BJ (cell line): Measurements from ENCODE around the gene ACSS1. TPM values are rescaled to one million over a fixed set of nuclear protein-coding genes. Genes with fewer than 3 reads are reported as not detected.

Experiments used
- CTCF ChIA-PET: fragments of 350-600 bp; formaldehyde crosslinking; extraction: SDS; loops from one replicate; lab custom pipeline; 2021; ENCODE audit warnings: antibody characterized with exemption, inconsistent platforms; lab: Yijun Ruan, JAX
- POLR2A ChIA-PET: fragments of 300-600 bp; sonication (Branson Sonifier 250); formaldehyde crosslinking; extraction: SDS; loops from one replicate; lab custom pipeline; 2021; ENCODE audit warnings: antibody characterized with exemption; lab: Charles Lee
- DNase-seq: peaks from one replicate; pipeline ENCODE4 v3.0.0-alpha.2; 2011; ENCODE audit warnings: low read depth
- H3K27me3 ChIP-seq: 2 replicates; pipeline ENCODE4 v1.6.0; 2011; ENCODE audit warnings: low read length; ENCODE audit not compliant: control insufficient read depth, insufficient read depth
- H3K36me3 ChIP-seq: 2 replicates; pipeline ENCODE4 v1.5.1; 2011; ENCODE audit warnings: low read length; ENCODE audit not compliant: control insufficient read depth, insufficient read depth
- H3K4me3 ChIP-seq: 2 replicates; pipeline ENCODE4 v1.5.1; 2011; ENCODE audit warnings: low read depth, mild to moderate bottlenecking, control low read depth, low read length
- polyA plus RNA-seq: library from polyadenylated mRNA; depleted of rRNA; stranded (reverse); fragments of >200 nt; gene quantifications from 2 replicates; pipeline ENCODE4 v1.2.3, GENCODE V29; 2011
- TF ChIP-seq, protein P1 (sequence below): IDR thresholded peaks from 2 replicates; pipeline ENCODE4 v1.5.1; 2011; ENCODE audit warnings: low read depth, mild to moderate bottlenecking, control low read depth, inconsistent platforms, low read length, moderate library complexity; ENCODE audit not compliant: insufficient read depth

Gene ACSS1
- polyA plus RNA-seq, 1 experiment, result 6.3 TPM

- ChIA-PET CTCF (interaction anchor here (5.8 kb wide), 1 partner anchor 71 kb away, joined by 216 read pairs; no protein-coding TSS in a partner anchor), POLR2A (no interaction called here)
- H3K36me3 ChIP-seq, result no peaks in the 10 kb centered on the region
- H3K4me3 ChIP-seq, result peak overlapping the region; percentile 89
- DNase-seq, result no peak
- TF ChIP-seq, protein P1, sequence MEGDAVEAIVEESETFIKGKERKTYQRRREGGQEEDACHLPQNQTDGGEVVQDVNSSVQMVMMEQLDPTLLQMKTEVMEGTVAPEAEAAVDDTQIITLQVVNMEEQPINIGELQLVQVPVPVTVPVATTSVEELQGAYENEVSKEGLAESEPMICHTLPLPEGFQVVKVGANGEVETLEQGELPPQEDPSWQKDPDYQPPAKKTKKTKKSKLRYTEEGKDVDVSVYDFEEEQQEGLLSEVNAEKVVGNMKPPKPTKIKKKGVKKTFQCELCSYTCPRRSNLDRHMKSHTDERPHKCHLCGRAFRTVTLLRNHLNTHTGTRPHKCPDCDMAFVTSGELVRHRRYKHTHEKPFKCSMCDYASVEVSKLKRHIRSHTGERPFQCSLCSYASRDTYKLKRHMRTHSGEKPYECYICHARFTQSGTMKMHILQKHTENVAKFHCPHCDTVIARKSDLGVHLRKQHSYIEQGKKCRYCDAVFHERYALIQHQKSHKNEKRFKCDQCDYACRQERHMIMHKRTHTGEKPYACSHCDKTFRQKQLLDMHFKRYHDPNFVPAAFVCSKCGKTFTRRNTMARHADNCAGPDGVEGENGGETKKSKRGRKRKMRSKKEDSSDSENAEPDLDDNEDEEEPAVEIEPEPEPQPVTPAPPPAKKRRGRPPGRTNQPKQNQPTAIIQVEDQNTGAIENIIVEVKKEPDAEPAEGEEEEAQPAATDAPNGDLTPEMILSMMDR, result no peak
- H3K27me3 ChIP-seq, result 0 out of 2 replicates have a peak, but pooled peaks cover 2% of the 10 kb centered on the region
These were observed 65.9 kb downstream of the ACSS1 start for GRCh38 chr20:24991897-24992486.

DNA sequence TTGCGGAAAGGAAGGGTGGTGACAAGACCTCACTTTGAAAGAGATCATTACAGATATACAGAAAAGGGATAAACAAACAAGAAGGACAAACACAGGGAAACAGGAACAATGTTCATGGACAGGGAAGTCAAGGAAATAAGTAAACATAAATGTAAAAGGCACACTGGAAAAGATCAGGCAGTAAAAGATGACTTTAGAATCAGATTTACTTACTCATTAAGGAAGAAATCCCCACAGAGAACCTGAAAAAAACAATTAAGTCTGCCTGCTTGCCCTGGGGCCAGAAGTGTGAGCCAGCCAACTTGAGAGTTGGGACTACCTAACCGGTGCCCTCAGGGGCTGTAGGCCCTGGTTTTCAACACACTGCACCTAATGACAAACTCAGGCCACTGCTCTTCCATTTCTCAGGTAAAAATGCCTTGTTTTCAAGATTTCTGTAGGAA lies 67.1 kb downstream of the ACSS1 start:
- TF ChIP-seq, protein P1, result no peak
- CTCF ChIA-PET, result interaction anchor here (1.1 kb wide), 1 partner anchor 407 kb away, joined by 3 read pairs; no protein-coding TSS in a partner anchor
- H3K4me3 ChIP-seq, result no peak overlapping the region
- H3K27me3 ChIP-seq, result no peaks in the 10 kb centered on the region
- POLR2A ChIA-PET, result no interaction called here
- H3K36me3 ChIP-seq, result no peaks in the 10 kb centered on the region
- DNase-seq, result no peak

GRCh38 chr20:24989162-24989561 lies 68.8 kb downstream of the ACSS1 start:
- ChIA-PET CTCF (interaction anchor here (1.0 kb wide), 1 partner anchor 190 kb away, joined by 3 read pairs; no protein-coding TSS in a partner anchor), POLR2A (no interaction called here)
- Histone ChIP-seq H3K27me3 (no peaks in the 10 kb centered on the region), H3K36me3 (no peaks in the 10 kb centered on the region), H3K4me3 (no peak overlapping the region)
- TF ChIP-seq, protein P1, result no peak
- no peak for DNase-seq

GRCh38 chr20:24987873-24988835 lies 69.8 kb downstream of the ACSS1 start:
- no peak for DNase-seq
- H3K4me3 ChIP-seq, result no peak overlapping the region
- H3K27me3 ChIP-seq, result no peaks in the 10 kb centered on the region
- ChIA-PET POLR2A (no interaction called here), CTCF (interaction anchor here (1.0 kb wide), 1 partner anchor 191 kb away, joined by 3 read pairs; no protein-coding TSS in a partner anchor)
- H3K36me3 ChIP-seq, result no peaks in the 10 kb centered on the region
- TF ChIP-seq, protein P1, result no peak

- DNase-seq, result no peak
- TF ChIP-seq, protein P1, result no peak
- no peak overlapping the region for H3K4me3 ChIP-seq
- no peaks in the 10 kb centered on the region for H3K27me3 ChIP-seq
- no peaks in the 10 kb centered on the region for H3K36me3 ChIP-seq
- ChIA-PET CTCF (interaction anchor here (0.6 kb wide), 1 partner anchor 67 kb away, joined by 3 read pairs; no protein-coding TSS in a partner anchor), POLR2A (no interaction called here)
These were observed 70.7 kb downstream of the ACSS1 start for GRCh38 chr20:24987244-24987643.
